Measurements from ENCODE around the gene ELMOD3. TPM values are rescaled to one million over a fixed set of nuclear protein-coding genes. Genes with fewer than 3 reads are reported as not detected.
"Not testable (repeated sequence)": the region's sequence is repeated elsewhere in the genome, so short reads cannot be mapped to it uniquely, and the experiment has no call there.

Gene ELMOD3
- 10 to 100 TPM; 19.2 to 19.4 TPM for total RNA-seq

DNA sequence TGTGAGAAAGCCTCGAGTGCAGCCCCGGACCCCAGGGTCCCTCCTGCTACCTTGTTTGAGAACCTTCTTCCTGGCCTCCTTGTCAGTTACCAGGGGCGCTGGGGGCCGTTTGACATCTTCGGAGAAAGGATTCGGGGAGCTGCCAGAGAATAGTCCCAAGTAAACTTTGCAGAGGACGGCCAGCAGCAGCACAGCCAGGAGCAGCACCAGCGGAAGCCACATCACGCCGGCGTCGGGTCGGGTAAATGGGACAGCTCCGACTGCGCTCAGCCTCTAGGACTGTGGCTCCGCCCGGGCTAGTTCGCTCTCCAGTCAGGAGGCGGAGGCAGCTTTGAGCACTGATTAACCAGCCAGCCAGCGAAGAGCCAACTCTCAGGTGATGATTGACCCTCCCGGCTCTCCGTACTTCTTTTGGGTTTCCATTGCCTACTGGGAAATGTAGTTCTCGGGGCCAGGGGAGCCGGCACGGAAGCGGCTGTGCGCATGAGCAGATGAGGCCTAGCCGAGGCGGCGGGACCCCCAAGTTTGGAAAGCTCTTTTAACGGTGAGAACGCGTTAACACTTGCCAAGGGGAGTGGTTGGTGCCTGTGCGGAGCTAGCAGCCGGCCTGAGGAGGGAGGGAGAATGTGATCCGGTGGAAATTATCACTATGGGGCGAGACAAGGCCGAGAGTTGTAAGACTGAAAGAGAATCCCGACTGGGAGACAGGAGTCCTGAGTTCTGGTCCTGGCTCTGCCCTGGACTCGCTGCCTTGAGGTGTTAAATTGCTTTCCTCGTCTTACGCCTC lies at the start of gene ELMOD3, which contains the start of gene RETSAT:
ELMOD3 (plus strand) TSS at position 484 of the 787 bp plus-strand sequence. CDS start 2,430 bp downstream, outside the sequence.
RETSAT (minus strand) TSS at position 243 of the 787 bp plus-strand sequence; CDS start at position 222, 21 bp downstream.
- Mint-ChIP-seq H3K36me3 (ENCODE audit: low read depth) (peaks cover 49% of the 10 kb centered on the region), H3K9me3 (no peaks in the 10 kb centered on the region), H3K27ac (peak within 1 kb of the TSS; percentile 93), H3K4me3 (peak within 1 kb of the TSS; percentile 99), H3K27me3 (no peaks in the 10 kb centered on the region), H3K4me1 (peaks cover 45% of the 10 kb centered on the region)
- peak; percentile 98 for DNase-seq
- CTCF ChIA-PET, result interaction anchor here (0.9 to 2.1 kb wide), 8 partner anchors 13 to 283 kb away, joined by 3 to 10 read pairs (median 4); partner anchors contain the start of genes MAT2A and TGOLN2
- POLR2A ChIA-PET, result interaction anchor here (0.6 to 14.8 kb wide), 31 partner anchors 8 to 1086 kb away, joined by 3 to 234 read pairs (median 7); partner anchors contain the start of genes CAPG, GGCX, KDM3A and MAT2A

- H3K36me3 Mint-ChIP-seq (ENCODE audit: low read depth), result peaks cover 15% of the 10 kb centered on the region
- ChIA-PET POLR2A (interaction anchor here (1.1 to 7.1 kb wide), 3 partner anchors 12 to 58 kb away, joined by 3 to 42 read pairs (median 11); partner anchors contain the start of gene TGOLN2), CTCF (no interaction called here)
- no peak overlapping the region for H3K27ac Mint-ChIP-seq
- H3K4me3 Mint-ChIP-seq, result no peak overlapping the region
- DNase-seq, result no peak
- peaks cover 33% of the 10 kb centered on the region for H3K4me1 Mint-ChIP-seq
- H3K9me3 Mint-ChIP-seq, result no peaks in the 10 kb centered on the region
- H3K27me3 Mint-ChIP-seq, result peaks cover 7% of the 10 kb centered on the region
Measured at GRCh38 chr2:85307527-85307897, 47.1 kb upstream of the ELMOD3 start.

GRCh38 chr2:85308201-85308600 lies 46.4 kb upstream of the ELMOD3 start:
- H3K9me3 Mint-ChIP-seq, result no peaks in the 10 kb centered on the region
- DNase-seq, result no peak
- no peak overlapping the region for H3K27ac Mint-ChIP-seq
- POLR2A ChIA-PET, result interaction anchor here (1.8 to 7.1 kb wide), 3 partner anchors 8 to 19 kb away, joined by 7 to 42 read pairs (median 29); partner anchors contain the start of gene TGOLN2
- peaks cover 33% of the 10 kb centered on the region for H3K4me1 Mint-ChIP-seq
- CTCF ChIA-PET, result interaction anchor here (3.3 kb wide), 1 partner anchor 8 kb away, joined by 34 read pairs; no protein-coding TSS in a partner anchor
- H3K36me3 Mint-ChIP-seq (ENCODE audit: low read depth), result peaks cover 15% of the 10 kb centered on the region
- H3K4me3 Mint-ChIP-seq, result no peak overlapping the region
- peaks cover 7% of the 10 kb centered on the region for H3K27me3 Mint-ChIP-seq

GRCh38 chr2:85308896-85309555 lies 45.5 kb upstream of the ELMOD3 start:
- Mint-ChIP-seq H3K4me1 (peaks cover 33% of the 10 kb centered on the region), H3K4me3 (no peak overlapping the region), H3K27me3 (peaks cover 6% of the 10 kb centered on the region), H3K36me3 (ENCODE audit: low read depth) (peaks cover 20% of the 10 kb centered on the region), H3K27ac (no peak overlapping the region), H3K9me3 (no peaks in the 10 kb centered on the region)
- DNase-seq, result no peak
- CTCF ChIA-PET, result interaction anchor here (0.6 to 3.3 kb wide), 3 partner anchors 9 to 380 kb away, joined by 4 to 34 read pairs (median 4); no protein-coding TSS in a partner anchor
- POLR2A ChIA-PET, result interaction anchor here (0.6 to 7.1 kb wide), 7 partner anchors 8 to 229 kb away, joined by 3 to 42 read pairs (median 7); partner anchors contain the start of genes ELMOD3, MAT2A, RETSAT and SH2D6

- ChIA-PET POLR2A (interaction anchor here (0.6 to 7.1 kb wide), 7 partner anchors 9 to 228 kb away, joined by 3 to 42 read pairs (median 7); partner anchors contain the start of genes ELMOD3, MAT2A, RETSAT and SH2D6), CTCF (interaction anchor here (0.6 to 3.3 kb wide), 4 partner anchors 10 to 381 kb away, joined by 3 to 34 read pairs (median 4); no protein-coding TSS in a partner anchor)
- Mint-ChIP-seq H3K4me1 (peaks cover 33% of the 10 kb centered on the region), H3K36me3 (ENCODE audit: low read depth) (peaks cover 23% of the 10 kb centered on the region), H3K9me3 (no peaks in the 10 kb centered on the region), H3K27me3 (no peaks in the 10 kb centered on the region), H3K27ac (peak overlapping the region; percentile 34), H3K4me3 (peak overlapping the region; percentile 44)
- no peak for DNase-seq
Measured at GRCh38 chr2:85309699-85310321, 44.8 kb upstream of the ELMOD3 start.

DNA sequence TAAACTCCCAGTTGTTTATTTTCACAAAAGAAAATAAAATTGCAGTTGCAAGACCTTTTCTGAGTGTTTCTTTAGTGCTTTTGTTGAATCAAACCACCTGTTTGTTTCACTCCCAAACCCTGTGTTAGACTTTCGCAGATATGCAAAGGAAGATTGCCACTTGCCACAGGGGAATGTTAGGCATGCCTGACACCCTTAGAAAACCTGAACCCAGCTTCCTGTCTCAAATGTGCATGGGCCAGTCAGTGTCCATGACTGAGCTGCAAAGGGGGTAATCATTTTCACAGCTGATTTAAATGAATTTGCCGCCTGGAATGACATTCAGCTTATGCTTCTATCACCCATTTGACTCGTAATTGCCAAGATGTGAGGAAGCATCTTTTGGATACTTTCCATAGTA lies 44.2 kb upstream of the ELMOD3 start:
- H3K27ac Mint-ChIP-seq, result no peak overlapping the region
- no peaks in the 10 kb centered on the region for H3K9me3 Mint-ChIP-seq
- no peak for DNase-seq
- ChIA-PET CTCF (interaction anchor here (1.0 to 3.3 kb wide), 2 partner anchors 10 to 242 kb away, joined by 3 to 34 read pairs; no protein-coding TSS in a partner anchor), POLR2A (interaction anchor here (2.5 to 7.1 kb wide), 3 partner anchors 10 to 44 kb away, joined by 13 to 42 read pairs (median 29); partner anchors contain the start of genes ELMOD3, RETSAT and TGOLN2)
- H3K4me1 Mint-ChIP-seq, result peaks cover 33% of the 10 kb centered on the region
- no peaks in the 10 kb centered on the region for H3K27me3 Mint-ChIP-seq
- H3K4me3 Mint-ChIP-seq, result no peak overlapping the region
- peaks cover 24% of the 10 kb centered on the region for H3K36me3 Mint-ChIP-seq (ENCODE audit: low read depth)

- Mint-ChIP-seq H3K4me3 (no peak overlapping the region), H3K27me3 (no peaks in the 10 kb centered on the region), H3K27ac (no peak overlapping the region), H3K9me3 (no peaks in the 10 kb centered on the region), H3K4me1 (peaks cover 31% of the 10 kb centered on the region), H3K36me3 (ENCODE audit: low read depth) (peaks cover 41% of the 10 kb centered on the region)
- DNase-seq, result no peak
- CTCF ChIA-PET, result interaction anchor here (0.9 to 1.9 kb wide), 3 partner anchors 12 to 236 kb away, joined by 3 to 9 read pairs (median 4); no protein-coding TSS in a partner anchor
- POLR2A ChIA-PET, result interaction anchor here (1.5 kb wide), 1 partner anchor 15 kb away, joined by 10 read pairs; the partner anchor contains the start of gene TGOLN2
Measured at GRCh38 chr2:85312404-85312803, 42.2 kb upstream of the ELMOD3 start.

GRCh38 chr2:85314884-85315242 lies 39.7 kb upstream of the ELMOD3 start:
- no peak overlapping the region for H3K4me3 Mint-ChIP-seq
- peaks cover 32% of the 10 kb centered on the region for H3K4me1 Mint-ChIP-seq
- peaks cover 51% of the 10 kb centered on the region for H3K36me3 Mint-ChIP-seq (ENCODE audit: low read depth)
- no peaks in the 10 kb centered on the region for H3K27me3 Mint-ChIP-seq
- H3K9me3 Mint-ChIP-seq, result no peaks in the 10 kb centered on the region
- no peak for DNase-seq
- ChIA-PET CTCF (interaction anchor here (1.1 kb wide), 1 partner anchor 14 kb away, joined by 7 read pairs; no protein-coding TSS in a partner anchor), POLR2A (interaction anchor here (1.9 to 2.1 kb wide), 2 partner anchors 9 to 12 kb away, joined by 6 to 16 read pairs; partner anchors contain the start of gene TGOLN2)
- H3K27ac Mint-ChIP-seq, result no peak overlapping the region

- POLR2A ChIA-PET, result interaction anchor here (1.1 to 2.1 kb wide), 2 partner anchors 11 to 27 kb away, joined by 4 to 16 read pairs; partner anchors contain the start of gene TGOLN2
Measured at GRCh38 chr2:85315921-85316320, 38.6 kb upstream of the ELMOD3 start.

GRCh38 chr2:85318222-85319074 lies 36.1 kb upstream of the ELMOD3 start:
- POLR2A ChIA-PET, result interaction anchor here (2.9 to 12.1 kb wide), 4 partner anchors 9 to 221 kb away, joined by 27 to 234 read pairs (median 34); partner anchors contain the start of genes ELMOD3, MAT2A, RETSAT and TGOLN2
- Mint-ChIP-seq H3K9me3 (no peaks in the 10 kb centered on the region), H3K4me3 (peak overlapping the region; percentile 2), H3K4me1 (peaks cover 56% of the 10 kb centered on the region), H3K36me3 (ENCODE audit: low read depth) (peaks cover 79% of the 10 kb centered on the region), H3K27ac (peak overlapping the region; percentile 52), H3K27me3 (no peaks in the 10 kb centered on the region)
- no peak for DNase-seq
- CTCF ChIA-PET, result interaction anchor here (0.6 to 4.4 kb wide), 8 partner anchors 9 to 233 kb away, joined by 3 to 26 read pairs (median 4); partner anchors contain the start of gene TGOLN2

More at GRCh38 chr2:85315921-85316320, 38.6 kb upstream of the ELMOD3 start:
- CTCF ChIA-PET, H3K27ac Mint-ChIP-seq, H3K27me3 Mint-ChIP-seq, H3K9me3 Mint-ChIP-seq, DNase-seq, H3K4me3 Mint-ChIP-seq: not testable (repeated sequence)
- H3K36me3 Mint-ChIP-seq (ENCODE audit: low read depth), result peaks cover 54% of the 10 kb centered on the region
- H3K4me1 Mint-ChIP-seq, result peaks cover 34% of the 10 kb centered on the region

DNA sequence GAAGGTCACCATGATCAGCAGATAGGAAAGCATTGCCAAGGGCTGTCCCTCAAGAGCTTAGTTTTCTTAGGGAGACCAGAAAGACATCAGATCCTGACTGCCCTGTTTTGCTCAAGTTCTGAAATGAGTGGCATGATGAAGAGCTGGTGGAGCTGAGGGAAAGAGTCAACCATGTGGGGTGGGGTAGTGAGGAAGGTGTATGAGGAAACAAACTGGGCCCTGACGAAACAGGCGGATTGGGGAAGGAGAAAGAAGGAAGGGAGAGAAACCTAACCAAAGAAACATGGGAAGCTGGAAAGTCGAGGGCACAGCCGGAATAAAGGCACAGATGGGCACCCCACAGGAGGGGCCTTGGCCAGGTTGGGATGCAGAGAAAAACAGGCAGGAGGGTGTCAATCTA lies 34.8 kb upstream of the ELMOD3 start:
- peaks cover 69% of the 10 kb centered on the region for H3K4me1 Mint-ChIP-seq
- H3K27me3 Mint-ChIP-seq, result no peaks in the 10 kb centered on the region
- ChIA-PET POLR2A (interaction anchor here (2.9 to 12.1 kb wide), 4 partner anchors 7 to 220 kb away, joined by 27 to 234 read pairs (median 34); partner anchors contain the start of genes ELMOD3, MAT2A, RETSAT and TGOLN2), CTCF (interaction anchor here (0.9 to 4.4 kb wide), 3 partner anchors 20 to 35 kb away, joined by 3 to 26 read pairs (median 7); no protein-coding TSS in a partner anchor)
- peak overlapping the region; percentile 40 for H3K27ac Mint-ChIP-seq
- H3K9me3 Mint-ChIP-seq, result no peaks in the 10 kb centered on the region
- peak overlapping the region; percentile 16 for H3K4me3 Mint-ChIP-seq
- DNase-seq, result no peak
- H3K36me3 Mint-ChIP-seq (ENCODE audit: low read depth), result peaks cover 84% of the 10 kb centered on the region
